GM13977 (cell line): ENCODE data around the gene BTBD2.

ENCODE experiments used
- DNase-seq: peaks from one replicate; pipeline ENCODE4 v3.0.0; 2012; ENCODE audit warnings: low spot score
- in situ Hi-C: fragments of 300-500 bp; cut with MboI; formaldehyde crosslinking; loops from one replicate; pipeline ENCODE4 v1.12.0; 2022; ENCODE audit warnings: low sequenced_read_pairs, low pct_unique_long_range_greater_than_20kb, mixed read lengths, inconsistent platforms; ENCODE audit not compliant: unreplicated experiment
- TF ChIP-seq, protein P1 (sequence below): IDR thresholded peaks from 2 replicates; pipeline ENCODE4 v1.5.1; 2012; ENCODE audit warnings: mild to moderate bottlenecking, control low read depth; ENCODE audit not compliant: insufficient read depth; ENCODE audit errors: extremely low read depth, missing control alignments

Gene BTBD2

DNA sequence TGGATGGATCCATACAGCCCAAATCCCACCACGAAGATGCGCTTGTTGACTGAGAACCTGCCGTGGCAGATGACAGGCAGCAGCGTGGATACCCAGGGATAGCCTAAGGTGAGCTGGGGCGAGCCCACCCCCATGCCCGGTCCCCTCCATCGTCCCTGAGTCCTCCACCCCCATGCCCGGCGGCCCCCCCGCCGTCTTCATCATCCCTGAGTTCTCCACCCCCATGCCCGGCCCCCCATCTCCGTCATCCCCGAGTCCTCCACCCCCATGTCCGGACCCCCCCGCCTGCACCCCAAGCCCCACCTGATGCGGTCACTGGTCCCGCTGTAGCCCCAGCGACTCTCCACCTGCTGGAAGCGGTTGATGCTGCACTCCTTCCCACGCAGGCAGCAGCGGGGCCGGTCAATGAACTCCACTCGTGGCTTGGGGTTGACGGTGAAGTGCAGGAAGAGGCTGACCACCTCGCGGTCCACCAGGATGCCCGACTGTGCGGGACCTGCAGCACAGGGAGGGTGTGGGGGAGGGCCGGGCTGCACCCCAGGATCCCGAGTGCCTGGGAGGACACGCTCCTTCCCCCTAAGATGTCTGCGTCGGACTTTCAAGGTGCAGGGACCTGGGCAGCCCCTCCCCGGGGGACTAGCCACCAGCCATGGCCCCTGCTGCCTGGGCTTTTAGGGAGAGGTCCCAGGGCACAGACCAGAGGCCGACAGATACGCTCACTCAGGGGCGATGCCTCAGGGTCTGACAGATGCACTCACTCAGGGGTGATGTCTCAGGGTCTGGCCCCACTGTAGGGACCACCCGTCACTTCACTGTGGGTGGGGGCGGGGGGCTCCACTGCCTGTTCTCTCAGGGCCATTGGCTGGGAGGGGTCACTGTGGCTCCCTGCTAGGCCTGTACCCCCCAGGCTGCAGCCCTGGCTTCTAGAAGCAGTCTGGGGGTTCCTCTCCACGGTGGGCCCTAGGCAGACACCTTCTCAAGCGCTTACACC is 28.0 kb downstream of the BTBD2 start:
- in situ Hi-C loops, result no loop called here
- no peak for DNase-seq
- TF ChIP-seq, protein P1, sequence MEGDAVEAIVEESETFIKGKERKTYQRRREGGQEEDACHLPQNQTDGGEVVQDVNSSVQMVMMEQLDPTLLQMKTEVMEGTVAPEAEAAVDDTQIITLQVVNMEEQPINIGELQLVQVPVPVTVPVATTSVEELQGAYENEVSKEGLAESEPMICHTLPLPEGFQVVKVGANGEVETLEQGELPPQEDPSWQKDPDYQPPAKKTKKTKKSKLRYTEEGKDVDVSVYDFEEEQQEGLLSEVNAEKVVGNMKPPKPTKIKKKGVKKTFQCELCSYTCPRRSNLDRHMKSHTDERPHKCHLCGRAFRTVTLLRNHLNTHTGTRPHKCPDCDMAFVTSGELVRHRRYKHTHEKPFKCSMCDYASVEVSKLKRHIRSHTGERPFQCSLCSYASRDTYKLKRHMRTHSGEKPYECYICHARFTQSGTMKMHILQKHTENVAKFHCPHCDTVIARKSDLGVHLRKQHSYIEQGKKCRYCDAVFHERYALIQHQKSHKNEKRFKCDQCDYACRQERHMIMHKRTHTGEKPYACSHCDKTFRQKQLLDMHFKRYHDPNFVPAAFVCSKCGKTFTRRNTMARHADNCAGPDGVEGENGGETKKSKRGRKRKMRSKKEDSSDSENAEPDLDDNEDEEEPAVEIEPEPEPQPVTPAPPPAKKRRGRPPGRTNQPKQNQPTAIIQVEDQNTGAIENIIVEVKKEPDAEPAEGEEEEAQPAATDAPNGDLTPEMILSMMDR, result no peak

DNA sequence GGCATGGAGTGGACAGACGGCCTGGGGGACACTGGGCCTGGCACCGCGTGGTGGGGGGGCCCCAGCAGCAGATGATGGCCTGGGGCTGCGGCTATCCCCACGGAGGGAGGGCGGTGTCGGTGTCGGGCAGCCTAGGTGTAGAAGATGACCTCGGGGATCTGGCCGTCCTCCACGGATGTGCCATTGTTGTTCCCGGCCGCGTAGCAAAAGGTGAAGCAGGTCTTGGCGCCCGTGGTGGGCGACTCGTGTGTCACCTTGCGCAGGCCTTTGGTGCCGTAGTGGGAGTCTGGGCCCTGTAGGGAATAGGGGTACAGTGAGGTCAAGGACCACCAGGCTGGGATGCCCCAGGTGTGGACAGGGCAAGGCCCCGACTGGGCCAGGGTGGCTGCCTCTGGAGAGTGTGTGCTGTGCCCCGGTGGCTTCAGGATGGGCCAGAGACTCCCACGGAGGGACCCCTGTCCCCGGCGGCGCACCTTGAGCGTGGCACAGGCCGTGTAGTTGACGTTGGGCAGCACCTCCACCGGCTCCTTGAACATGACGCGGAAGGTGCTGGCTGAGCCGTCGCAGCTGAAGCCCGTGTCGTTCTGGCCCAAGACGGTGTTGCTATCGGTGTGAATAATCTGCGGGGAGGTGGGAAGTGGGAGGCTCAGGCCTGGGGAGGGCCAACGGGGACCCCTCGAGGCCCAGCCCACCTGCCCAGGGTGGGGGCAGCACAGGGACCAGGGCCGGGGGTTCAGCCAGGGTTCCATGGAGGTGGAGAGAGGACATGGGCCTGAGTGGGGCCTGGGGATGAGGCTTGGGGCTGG is 29.0 kb downstream of the BTBD2 start:
- TF ChIP-seq, protein P1, result no peak
- no peak for DNase-seq
- in situ Hi-C loops, result no loop called here

DNA sequence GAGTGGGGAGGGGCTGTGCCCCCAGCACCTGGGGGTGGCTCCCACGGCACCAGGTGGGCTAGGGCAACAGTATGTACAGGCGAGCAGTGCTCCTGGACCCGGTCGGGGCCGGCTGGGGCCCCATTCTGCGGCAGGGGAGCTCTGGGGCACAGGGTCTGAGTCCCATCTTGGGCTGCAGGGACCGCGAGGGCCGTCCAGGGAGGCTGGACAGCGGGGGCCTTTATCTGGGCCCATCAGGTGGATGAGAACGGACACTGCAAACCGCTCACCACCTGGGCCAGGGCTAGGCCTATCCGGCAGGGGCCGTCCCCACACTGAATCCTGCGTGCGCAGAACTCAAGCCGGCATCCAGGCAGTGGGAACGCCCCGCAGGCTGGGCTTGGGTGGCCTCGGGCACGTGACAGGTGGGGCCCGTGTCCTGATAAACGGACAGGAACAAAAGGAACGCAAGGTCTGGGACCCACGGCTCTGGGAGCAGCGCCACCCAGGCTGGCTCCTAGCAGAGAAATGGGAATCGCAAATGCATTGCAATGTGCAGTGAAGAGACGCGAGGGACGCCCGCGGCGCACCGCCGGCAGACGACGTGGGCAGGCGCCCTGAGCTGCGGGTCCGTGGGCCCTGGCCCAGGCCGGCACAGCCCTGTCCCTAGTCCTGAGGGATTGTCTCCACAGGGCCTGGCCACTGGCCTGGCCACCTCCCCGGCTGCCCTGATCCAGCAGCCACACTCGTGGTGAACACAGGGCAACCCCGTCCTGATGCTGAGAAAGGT is 29.7 kb downstream of the BTBD2 start:
- in situ Hi-C loops, result no loop called here
- TF ChIP-seq, protein P1, result no peak
- DNase-seq, result no peak

DNA sequence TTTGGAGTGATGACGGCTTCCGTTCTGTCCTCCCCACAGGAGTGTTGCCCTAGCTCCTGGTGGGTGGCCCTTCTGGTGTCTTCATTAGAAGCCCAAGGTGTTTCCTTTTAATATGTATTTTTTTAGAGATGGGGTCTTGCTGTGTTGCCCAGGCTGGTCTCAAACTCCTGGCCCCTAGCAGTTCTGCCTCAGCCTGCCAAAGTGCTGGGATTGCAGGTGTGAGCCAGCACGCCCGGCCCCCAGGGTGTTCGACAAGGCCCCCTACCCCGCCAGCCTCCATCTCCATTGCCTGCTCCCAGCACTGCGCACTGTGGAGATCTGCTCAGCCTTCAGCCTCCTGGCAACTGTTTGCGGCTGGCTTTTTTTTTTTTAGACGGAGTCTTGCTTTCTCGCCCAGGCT is 31.2 kb downstream of the BTBD2 start:
- TF ChIP-seq, protein P1, result no peak
- no peak for DNase-seq
- in situ Hi-C loops, result no loop called here

DNA sequence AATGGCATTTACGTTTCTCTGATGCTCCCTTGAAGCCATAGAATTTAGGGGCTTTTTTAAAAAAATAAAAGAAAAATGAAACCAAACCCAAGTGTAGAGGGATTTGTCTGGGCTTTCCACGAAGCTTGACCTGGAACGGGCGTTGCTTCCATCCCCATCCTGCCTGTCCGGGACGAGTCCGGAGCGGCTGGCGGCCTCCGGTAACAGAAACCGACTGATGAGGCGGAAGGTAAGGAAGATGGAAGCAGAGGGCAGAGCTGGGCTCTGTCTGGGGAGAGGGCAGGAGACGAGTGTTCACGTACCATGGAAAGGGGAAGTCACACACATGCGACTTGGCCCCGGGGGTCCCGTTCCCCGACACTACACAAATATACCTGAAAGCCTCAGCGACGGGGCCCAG is 34.3 kb downstream of the BTBD2 start:
- in situ Hi-C loops, result no loop called here
- no peak for DNase-seq
- TF ChIP-seq, protein P1, result no peak

DNA sequence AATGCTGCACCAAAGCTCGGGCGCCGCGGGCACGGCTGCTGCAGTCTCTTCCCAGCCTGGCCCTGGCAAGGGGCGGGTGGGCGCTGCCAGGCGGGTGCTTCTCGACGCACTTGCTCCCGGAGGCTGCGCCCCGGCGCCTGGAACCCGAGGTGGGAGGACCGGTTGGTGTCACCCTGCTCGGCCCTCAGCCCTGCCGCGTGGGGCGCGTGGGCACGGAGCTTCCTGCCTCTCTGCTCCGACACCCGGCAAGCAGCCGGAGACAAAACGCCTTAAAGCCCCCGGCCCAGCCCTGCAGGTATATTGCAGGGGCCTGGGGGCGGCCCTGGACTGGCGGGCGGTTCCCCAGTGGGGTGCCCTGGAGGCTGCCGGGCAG is 34.7 kb downstream of the BTBD2 start:
- TF ChIP-seq, protein P1, result no peak
- DNase-seq, result no peak
- in situ Hi-C loops, result no loop called here
